Adrenal gland (tissue), 5 donors: ENCODE results near the gene SEPHS1.

ENCODE experiments used
- CTCF ChIP-seq, 6 experiments: fragments of 450-650 bp in 4 of 6; fragments of 200-600 bp in 2 of 6; sonication (generic) in 1 of 6; IDR thresholded peaks; 1 replicate in 5 of 6; 2 replicates in 1 of 6; pipeline versions ENCODE4 v1.5.1 to v1.8.0; 2016 to 2021; ENCODE audit warnings: antibody characterized with exemption in 6 of 6, mild to moderate bottlenecking in 2 of 6, moderate library complexity in 1 of 6
- POLR2A ChIP-seq, 2 donors: fragments of 450-650 bp; IDR thresholded peaks; one replicate each; pipeline ENCODE4 v1.6.1; 2017; ENCODE audit warnings: antibody characterized with exemption in 2 of 2, mild to moderate bottlenecking in 2 of 2, moderate library complexity in 1 of 2
- donor health status: DM: no; HTN: no; CAD: no.

GRCh38 chr10:13271552-13272163 is 76.4 kb downstream of the SEPHS1 start:
- TF ChIP-seq POLR2A (IDR thresholded peaks at IDR 0.05): no peak
- TF ChIP-seq CTCF (IDR thresholded peaks at IDR 0.05): peak in 2 of 6 experiments; percentile 15 to 27
